ENCODE results near the gene CNIH4.
A peak's percentile ranks its signal among the peaks of the same experiment; 100 is the strongest.
"Not testable (repeated sequence)": the region's sequence is repeated elsewhere in the genome, so short reads cannot be mapped to it uniquely, and the experiment has no call there.

Gene CNIH4

GRCh38 chr1:224340453-224341384 is 16.0 kb upstream of the CNIH4 start:
- H3K27ac ChIP-seq, result peak overlapping the region in 2 of 21 experiments; percentile 18 to 65
- peak overlapping the region; percentile 28 to 52 (median 37) for H3K4me3 ChIP-seq

- Histone ChIP-seq H3K27ac (no peak overlapping the region), H3K4me3 (no peak overlapping the region)
These were observed 13.0 kb upstream of the CNIH4 start for GRCh38 chr1:224343679-224344078.

GRCh38 chr1:224348137-224348536 is 8.5 kb upstream of the CNIH4 start:
- Histone ChIP-seq H3K4me3 (no peak overlapping the region), H3K27ac (no peak overlapping the region)

- not testable (repeated sequence) for H3K4me3 ChIP-seq, H3K27ac ChIP-seq
These were observed 7.0 kb upstream of the CNIH4 start for GRCh38 chr1:224349716-224350115.

DNA sequence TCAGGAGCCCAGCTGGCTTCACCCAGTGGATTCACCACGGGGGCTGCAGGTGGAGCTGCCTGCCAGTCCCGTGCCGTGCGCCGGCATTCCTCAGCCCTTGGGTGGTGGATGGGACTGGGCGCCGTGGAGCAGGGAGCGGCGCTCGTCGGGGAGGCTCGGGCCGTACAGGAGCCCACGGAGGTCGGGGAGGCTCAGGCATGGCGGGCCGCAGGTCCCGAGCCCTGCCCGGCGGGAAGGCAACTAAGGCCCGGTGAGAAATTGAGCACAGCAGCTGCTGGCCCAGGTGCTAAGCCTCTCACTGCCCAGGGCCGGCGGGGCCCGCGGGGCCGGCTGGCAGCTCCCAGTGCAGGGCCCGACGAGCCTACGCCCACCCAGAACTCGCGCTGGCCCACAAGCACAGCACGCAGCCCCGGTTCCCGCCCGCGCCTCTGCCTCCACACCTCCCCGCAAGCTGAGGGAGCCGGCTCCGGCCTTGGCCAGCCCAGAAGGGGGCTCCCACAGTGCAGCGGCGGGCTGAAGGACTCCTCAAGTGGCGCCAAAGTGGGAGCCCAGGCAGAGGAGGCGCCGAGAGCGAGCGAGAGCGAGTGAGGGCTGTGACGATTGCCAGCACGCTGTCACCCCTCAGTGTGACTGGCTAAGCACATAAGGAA is 4.1 kb upstream of the CNIH4 start:
- H3K27ac ChIP-seq, H3K4me3 ChIP-seq: not testable (repeated sequence)

GRCh38 chr1:224353975-224354925 is 2.4 kb upstream of the CNIH4 start:
- Histone ChIP-seq H3K27ac (no peak overlapping the region), H3K4me3 (no peak overlapping the region)

DNA sequence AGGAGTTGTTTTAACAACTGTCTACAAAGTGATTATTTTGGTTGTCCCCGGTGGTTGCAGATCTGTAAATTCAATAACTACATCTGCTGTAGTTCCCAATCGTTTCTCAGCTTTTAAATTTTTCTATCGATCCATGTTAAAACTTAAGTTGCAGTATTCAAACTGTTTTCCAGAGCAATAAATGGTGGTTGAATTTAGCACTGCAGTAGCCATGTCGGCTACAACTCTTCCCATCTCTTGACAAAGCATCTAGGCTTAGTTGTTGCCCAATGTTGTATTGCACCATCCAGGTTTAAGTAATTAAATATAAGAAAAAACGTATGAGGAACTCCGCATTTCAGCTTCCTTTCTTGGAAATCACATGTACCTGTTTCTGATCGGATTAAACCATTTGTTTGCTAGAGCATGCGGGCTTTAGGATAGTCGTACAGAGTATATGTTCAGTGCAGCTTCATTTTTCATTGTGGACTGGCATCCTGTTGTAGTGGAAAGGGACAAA is 996 bp downstream of the CNIH4 start:
- peak overlapping the region; percentile 86 to 99 (median 93) for H3K4me3 ChIP-seq

DNA sequence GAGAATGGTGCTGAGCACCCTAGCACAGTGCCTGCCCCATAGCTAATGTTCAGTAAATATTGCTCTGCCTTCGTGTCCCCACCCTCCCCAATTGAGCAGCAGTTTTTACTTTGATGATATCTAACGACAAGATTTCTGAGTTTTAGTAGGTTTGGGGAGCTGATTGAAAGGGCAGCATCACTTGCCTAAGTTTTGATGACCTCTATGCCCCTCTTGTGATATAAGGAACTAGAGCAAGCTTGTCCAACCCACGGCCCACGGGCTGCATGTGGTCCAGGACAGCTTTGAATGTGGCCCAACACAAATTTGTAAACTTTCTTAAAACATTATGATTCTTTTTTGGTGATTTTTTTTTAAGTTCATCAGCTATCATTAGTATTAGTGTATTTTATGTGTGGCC is 1.6 kb downstream of the CNIH4 start:
- H3K4me3 ChIP-seq, result peak overlapping the region in 4 of 7 experiments; percentile 86 to 99 (median 92)
- H3K27ac ChIP-seq, result peak overlapping the region in 15 of 21 experiments; percentile 26 to 98 (median 94)

More for the DNA sequence above, 996 bp downstream of the CNIH4 start:
- peak overlapping the region in 20 of 21 experiments; percentile 75 to 98 (median 94) for H3K27ac ChIP-seq

GRCh38 chr1:224359207-224359606 is 2.5 kb downstream of the CNIH4 start:
- peak overlapping the region in 1 of 21 experiments; percentile 95 for H3K27ac ChIP-seq

DNA sequence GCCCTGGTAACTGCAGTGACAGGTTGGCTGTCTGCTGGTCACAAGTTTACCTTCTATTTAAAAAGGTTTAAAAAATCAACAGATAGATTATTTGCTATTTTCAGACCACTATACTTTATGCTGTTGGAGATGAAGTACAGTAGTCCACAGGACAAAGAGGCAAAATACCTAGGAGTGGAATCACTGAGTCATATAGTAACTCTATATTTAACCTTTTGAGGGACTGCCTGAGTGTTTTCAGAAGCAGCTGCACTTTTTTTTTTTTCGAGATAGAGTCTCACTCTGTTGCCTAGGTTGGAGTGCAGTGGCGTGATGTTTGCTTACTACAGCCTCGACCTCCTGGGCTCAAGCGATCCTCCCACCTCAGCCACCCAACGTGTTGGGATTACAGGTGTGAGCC is 11.7 kb downstream of the CNIH4 start:
- no peak overlapping the region for H3K4me3 ChIP-seq
- H3K27ac ChIP-seq, result no peak overlapping the region

More at GRCh38 chr1:224359207-224359606, 2.5 kb downstream of the CNIH4 start:
- no peak overlapping the region for H3K4me3 ChIP-seq

- no peak overlapping the region for H3K27ac ChIP-seq
- H3K4me3 ChIP-seq, result no peak overlapping the region
These were observed 16.4 kb downstream of the CNIH4 start for GRCh38 chr1:224373008-224373590.

GRCh38 chr1:224375059-224375458 is 18.4 kb downstream of the CNIH4 start:
- Histone ChIP-seq H3K27ac (no peak overlapping the region), H3K4me3 (no peak overlapping the region)

DNA sequence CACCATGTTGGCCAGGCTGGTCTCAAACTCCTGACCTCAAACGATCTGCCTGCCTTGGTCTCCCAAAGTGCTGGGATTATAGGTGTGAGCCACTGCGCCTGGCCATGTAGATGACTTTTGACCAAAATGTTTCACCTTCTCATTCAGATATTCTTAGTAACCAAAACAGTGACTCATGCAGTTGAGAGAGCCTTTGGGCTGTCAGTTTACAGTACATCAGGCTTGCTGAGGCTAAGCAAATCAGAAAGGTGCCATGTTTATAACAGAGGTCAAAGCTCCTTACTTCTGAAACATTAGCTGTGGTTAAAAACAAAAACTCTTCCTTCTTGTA is 21.0 kb downstream of the CNIH4 start:
- H3K27ac ChIP-seq, result peak overlapping the region in 5 of 21 experiments; percentile 5 to 31 (median 26)

GRCh38 chr1:224378855-224379631 is 22.4 kb downstream of the CNIH4 start:
- peak overlapping the region in 2 of 21 experiments; percentile 47 to 69 for H3K27ac ChIP-seq
- no peak overlapping the region for H3K4me3 ChIP-seq

More for the DNA sequence above, 21.0 kb downstream of the CNIH4 start:
- no peak overlapping the region for H3K4me3 ChIP-seq

- Histone ChIP-seq H3K27ac (peak overlapping the region in 5 of 21 experiments; percentile 11 to 69 (median 40)), H3K4me3 (no peak overlapping the region)
These were observed 23.3 kb downstream of the CNIH4 start for GRCh38 chr1:224380003-224380402.

DNA sequence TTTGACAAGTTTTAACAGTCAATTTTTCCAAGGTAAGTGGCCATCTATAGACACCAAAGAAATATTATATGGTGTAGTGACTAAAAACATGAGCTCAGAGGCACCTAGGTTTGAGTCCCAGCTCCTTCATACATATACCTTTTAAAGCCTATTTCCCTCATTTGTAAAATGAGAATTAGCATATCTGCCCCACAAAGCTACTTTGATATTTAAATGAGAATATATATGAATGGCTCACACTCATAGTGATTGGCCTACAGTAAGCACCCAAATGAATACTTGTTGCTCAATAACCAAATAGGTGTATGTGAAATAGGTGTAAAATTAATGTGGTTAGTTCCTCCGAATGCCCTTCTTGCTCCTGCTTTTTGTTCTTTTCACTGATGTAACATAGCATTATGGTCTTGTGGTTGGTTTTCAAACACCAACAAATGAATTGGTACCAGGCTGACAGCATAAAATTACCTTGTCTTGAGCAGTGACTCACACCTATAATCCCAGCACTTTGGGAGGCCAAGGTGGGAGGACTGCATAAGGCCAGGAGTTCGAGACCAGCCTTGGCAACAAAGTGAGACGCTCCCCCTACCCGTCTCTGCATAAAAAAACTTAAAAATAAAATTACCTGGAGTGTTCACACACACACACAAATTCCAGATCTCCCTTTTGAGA is 25.3 kb downstream of the CNIH4 start:
- no peak overlapping the region for H3K4me3 ChIP-seq
- no peak overlapping the region for H3K27ac ChIP-seq

GRCh38 chr1:224383218-224383617 is 26.5 kb downstream of the CNIH4 start:
- Histone ChIP-seq H3K4me3 (no peak overlapping the region), H3K27ac (peak overlapping the region in 1 of 21 experiments; percentile 2)

All from skin epidermis (tissue), 12 donors.